GM19025 (cell line): ENCODE data around the gene SGMS1.

Experiments used
- ATAC-seq: cut with Tn5 transposase; IDR thresholded peaks from one replicate; pipeline ENCODE4 v1.9.1; 2021; ENCODE audit warnings: mild to moderate bottlenecking, low read depth, moderate library complexity; ENCODE audit not compliant: unreplicated experiment

SGMS1 gene

GRCh38 chr10:50324680-50325393 lies 298.9 kb downstream of the SGMS1 start:
- no peak for ATAC-seq

GRCh38 chr10:50324046-50324445 lies 299.7 kb downstream of the SGMS1 start:
- ATAC-seq = no peak

- ATAC-seq = no peak
Observed at GRCh38 chr10:50322077-50322476, 301.7 kb downstream of the SGMS1 start.

- no peak for ATAC-seq
Observed at GRCh38 chr10:50318129-50318528, 305.6 kb downstream of the SGMS1 start.

GRCh38 chr10:50316695-50317648 lies 306.8 kb downstream of the SGMS1 start:
- no peak for ATAC-seq

- ATAC-seq = no peak
Observed at GRCh38 chr10:50316174-50316573, 307.6 kb downstream of the SGMS1 start.

- no peak for ATAC-seq
Observed at GRCh38 chr10:50315424-50315823, 308.3 kb downstream of the SGMS1 start.

- ATAC-seq = no peak
Observed at GRCh38 chr10:50314169-50315071, 309.3 kb downstream of the SGMS1 start.

- ATAC-seq = no peak
Observed at GRCh38 chr10:50312464-50313437, 311.0 kb downstream of the SGMS1 start.

- no peak for ATAC-seq
Observed at GRCh38 chr10:50310560-50311174, 313.1 kb downstream of the SGMS1 start.

GRCh38 chr10:50309342-50309741 lies 314.4 kb downstream of the SGMS1 start:
- ATAC-seq = no peak

GRCh38 chr10:50304660-50305059 lies 319.1 kb downstream of the SGMS1 start:
- no peak for ATAC-seq

GRCh38 chr10:50299948-50300669 lies 323.6 kb downstream of the SGMS1 start:
- no peak for ATAC-seq

GRCh38 chr10:50295367-50295766 lies 328.4 kb downstream of the SGMS1 start:
- ATAC-seq = no peak

- no peak for ATAC-seq
Observed at GRCh38 chr10:50294582-50294981, 329.2 kb downstream of the SGMS1 start.

- ATAC-seq = no peak
Observed at GRCh38 chr10:50293513-50294313, 330.0 kb downstream of the SGMS1 start.

- ATAC-seq = no peak
Observed at GRCh38 chr10:50291261-50291850, 332.4 kb downstream of the SGMS1 start.
